Naive thymus-derived CD8-positive, alpha-beta T cell (primary cell): Measurements from ENCODE around the gene GDI1. TPM values are rescaled to one million over a fixed set of nuclear protein-coding genes. Genes with fewer than 3 reads are reported as not detected.

Experiments used
- ATAC-seq, 2 donors: fragments of 150-1000 bp; cut with Tn5 transposase in 1 of 2; sonication (Bioruptor Pico), chemical (Tn5 transposase) in 1 of 2; 1 replicate in 1 of 2; 2 replicates in 1 of 2; pipeline ENCODE4 v1.10.0; 2021; ENCODE audit warnings: mild to moderate bottlenecking in 2 of 2, moderate library complexity in 2 of 2
- POLR2A ChIA-PET: fragments of 350-600 bp; sonication (Branson Sonifier 250); formaldehyde crosslinking; loops from one replicate; lab custom pipeline; 2021; ENCODE audit warnings: antibody characterized with exemption; lab: Charles Lee
- DNase-seq, 10 donors: peaks; one replicate each; pipeline versions ENCODE4 v3.0.0 to v3.0.0-alpha.2; 2020 to 2022
- H3K27ac Mint-ChIP-seq, 10 donors: one replicate each; pipeline ENCODE4 v1.8.0; 2020 to 2022; ENCODE audit warnings: mild to moderate bottlenecking in 10 of 10, mixed read lengths in 10 of 10, moderate library complexity in 4 of 10, inconsistent platforms in 1 of 10
- H3K27me3 Mint-ChIP-seq, 5 donors: one replicate each; pipeline ENCODE4 v1.8.0; 2021 to 2022; ENCODE audit warnings: mixed read lengths in 5 of 5
- H3K36me3 Mint-ChIP-seq, 3 donors: one replicate each; pipeline ENCODE4 v1.8.0; 2020 to 2022; ENCODE audit warnings: mixed read lengths in 3 of 3, mild to moderate bottlenecking in 2 of 3, inconsistent platforms in 1 of 3
- H3K4me1 Mint-ChIP-seq, 4 donors: one replicate each; pipeline ENCODE4 v1.8.0; 2021 to 2022; ENCODE audit warnings: mixed read lengths in 4 of 4
- H3K4me3 Mint-ChIP-seq, 10 donors: one replicate each; pipeline ENCODE4 v1.8.0; 2020 to 2022; ENCODE audit warnings: mild to moderate bottlenecking in 10 of 10, mixed read lengths in 10 of 10, moderate library complexity in 6 of 10, inconsistent platforms in 1 of 10
- H3K9me3 Mint-ChIP-seq, 9 donors: one replicate each; pipeline ENCODE4 v1.8.0; 2020 to 2022; ENCODE audit warnings: mixed read lengths in 9 of 9, mild to moderate bottlenecking in 3 of 9, inconsistent platforms in 1 of 9, moderate library complexity in 1 of 9
- polyA plus RNA-seq, 3 donors: library from polyadenylated mRNA; unstranded; fragments of 300-500 nt; fragmentation: Illumina TruSeq; gene quantifications; one replicate each; pipeline ENCODE4 v1.2.3, GENCODE V29; 2021
- total RNA-seq, 8 experiments: library from RNA in 2 of 8; stranded (reverse) in 2 of 8; gene quantifications; one replicate each; pipeline ENCODE4 v1.2.3 and lab custom pipeline; 2021 to 2026

The GDI1 gene
- total and polyA plus RNA-seq, 5 experiments from 2014 or later = 18.3 to 185 (median 32.1) TPM

DNA sequence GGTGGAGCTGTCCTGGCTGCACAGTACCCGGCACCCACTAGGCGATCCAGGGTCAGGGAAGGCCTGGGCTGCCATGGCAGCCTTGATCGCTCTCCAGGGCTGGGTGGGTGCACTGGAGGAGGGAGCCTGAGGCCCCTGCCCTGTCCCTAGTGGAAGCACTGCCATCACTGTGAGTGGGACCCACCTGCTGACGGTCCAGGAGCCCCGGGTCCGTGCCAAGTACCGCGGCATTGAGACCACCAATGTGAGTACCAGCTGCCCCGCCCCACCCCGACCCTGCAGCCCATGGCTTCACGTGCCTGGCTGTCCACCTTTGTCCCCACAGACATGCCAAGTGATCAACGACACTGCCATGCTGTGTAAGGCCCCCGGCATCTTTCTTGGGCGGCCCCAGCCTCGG lies 30.0 kb downstream of the GDI1 start:
- H3K4me3 Mint-ChIP-seq = no peak overlapping the region
- DNase-seq (peak in 1 of 10 donors; percentile 19), ATAC-seq (no peak)
- no peak overlapping the region for H3K27ac Mint-ChIP-seq
- no peaks in the 10 kb centered on the region for H3K9me3 Mint-ChIP-seq
- H3K36me3 Mint-ChIP-seq = peaks cover 0 to 21% (median 0%) of the 10 kb centered on the region in 3 donors
- no peaks in the 10 kb centered on the region for H3K27me3 Mint-ChIP-seq
- POLR2A ChIA-PET = no interaction called here
- H3K4me1 Mint-ChIP-seq = peaks cover 0 to 4% (median under 1%) of the 10 kb centered on the region in 4 donors

DNA sequence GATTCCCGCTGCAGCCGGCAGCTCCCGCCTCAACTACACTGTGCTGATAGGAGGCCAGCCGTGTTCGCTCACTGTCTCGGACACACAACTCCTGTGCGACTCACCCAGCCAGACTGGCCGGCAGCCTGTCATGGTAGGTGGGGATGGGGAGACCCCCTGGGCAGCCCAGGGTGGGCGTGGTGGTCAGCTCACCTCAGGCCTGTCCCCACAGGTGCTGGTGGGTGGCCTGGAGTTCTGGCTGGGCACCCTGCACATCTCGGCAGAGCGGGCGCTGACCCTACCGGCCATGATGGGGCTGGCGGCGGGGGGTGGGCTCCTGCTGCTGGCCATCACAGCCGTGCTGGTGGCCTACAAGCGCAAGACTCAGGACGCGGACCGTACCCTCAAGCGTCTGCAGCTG lies 30.6 kb downstream of the GDI1 start:
- DNase-seq (no peak), ATAC-seq (no peak)
- Mint-ChIP-seq H3K36me3 (peaks cover 0 to 24% (median 0%) of the 10 kb centered on the region in 3 donors), H3K4me3 (no peak overlapping the region), H3K27ac (no peak overlapping the region), H3K4me1 (peaks cover 0 to 4% (median 0%) of the 10 kb centered on the region in 4 donors), H3K9me3 (no peaks in the 10 kb centered on the region), H3K27me3 (no peaks in the 10 kb centered on the region)
- POLR2A ChIA-PET = no interaction called here

DNA sequence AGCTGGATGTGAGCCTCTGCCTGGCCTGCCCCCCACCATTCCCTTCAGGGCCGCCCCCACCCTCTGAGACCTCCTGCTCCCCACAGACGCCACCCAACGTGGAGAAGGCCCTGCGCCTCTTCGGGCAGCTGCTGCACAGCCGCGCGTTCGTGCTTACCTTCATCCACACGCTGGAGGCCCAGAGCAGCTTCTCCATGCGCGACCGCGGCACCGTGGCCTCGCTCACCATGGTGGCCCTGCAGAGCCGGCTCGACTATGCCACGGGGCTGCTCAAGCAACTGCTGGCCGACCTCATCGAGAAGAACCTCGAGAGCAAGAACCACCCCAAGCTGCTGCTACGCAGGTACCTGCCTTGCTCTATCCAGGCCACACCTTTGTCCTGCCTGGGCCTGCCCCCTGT lies 31.3 kb downstream of the GDI1 start:
- Mint-ChIP-seq H3K4me3 (no peak overlapping the region), H3K27me3 (no peaks in the 10 kb centered on the region), H3K27ac (no peak overlapping the region), H3K9me3 (peaks cover 0 to 3% (median 0%) of the 10 kb centered on the region in 9 donors), H3K36me3 (peaks cover 0 to 24% (median 0%) of the 10 kb centered on the region in 3 donors), H3K4me1 (no peaks in the 10 kb centered on the region)
- DNase-seq = no peak
- POLR2A ChIA-PET = interaction anchor here (1.0 kb wide), 1 partner anchor 10 kb away, joined by 3 read pairs; no protein-coding TSS in a partner anchor
- no peak for ATAC-seq

DNA sequence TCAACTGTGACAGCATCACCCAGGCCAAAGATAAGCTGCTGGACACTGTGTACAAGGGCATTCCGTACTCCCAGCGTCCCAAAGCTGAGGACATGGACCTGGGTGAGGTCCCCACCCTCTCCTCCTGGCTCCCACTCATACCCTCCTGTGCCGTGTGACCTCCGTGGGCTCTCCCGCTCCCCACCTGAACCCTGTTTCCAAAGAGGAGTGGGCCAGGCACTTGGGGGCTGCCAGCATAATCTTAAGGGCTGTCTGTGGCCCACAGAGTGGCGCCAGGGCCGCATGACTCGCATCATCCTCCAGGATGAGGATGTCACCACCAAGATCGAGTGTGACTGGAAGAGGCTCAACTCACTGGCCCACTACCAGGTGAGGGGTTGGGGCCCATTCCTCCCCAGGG lies 32.2 kb downstream of the GDI1 start:
- no peak overlapping the region for H3K27ac Mint-ChIP-seq
- no peaks in the 10 kb centered on the region for H3K27me3 Mint-ChIP-seq
- H3K9me3 Mint-ChIP-seq = peaks cover 0 to 3% (median 0%) of the 10 kb centered on the region in 9 donors
- ATAC-seq (no peak), DNase-seq (no peak)
- POLR2A ChIA-PET = interaction anchor here (1.0 kb wide), 1 partner anchor 9 kb away, joined by 3 read pairs; no protein-coding TSS in a partner anchor
- H3K4me1 Mint-ChIP-seq = peaks cover 0 to 1% (median 0%) of the 10 kb centered on the region in 4 donors
- H3K4me3 Mint-ChIP-seq = no peak overlapping the region
- peaks cover 0 to 28% (median 0%) of the 10 kb centered on the region in 3 donors for H3K36me3 Mint-ChIP-seq

DNA sequence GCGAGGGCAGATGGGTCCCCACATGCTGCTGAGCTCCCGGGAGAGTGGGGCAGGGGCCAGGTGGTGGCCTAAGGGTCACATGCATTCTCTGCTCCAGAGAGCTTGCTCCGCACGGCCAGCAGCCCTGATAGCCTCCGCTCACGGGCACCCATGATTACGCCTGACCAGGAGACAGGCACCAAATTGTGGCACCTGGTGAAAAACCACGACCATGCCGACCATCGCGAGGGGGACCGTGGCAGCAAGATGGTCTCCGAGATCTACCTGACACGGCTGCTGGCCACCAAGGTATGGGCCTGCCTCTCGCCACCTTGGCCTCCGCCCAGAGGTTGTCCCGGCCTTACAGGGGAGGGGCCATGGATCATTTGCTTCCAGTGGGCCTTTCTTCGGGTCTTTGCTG lies 32.9 kb downstream of the GDI1 start:
- Mint-ChIP-seq H3K27ac (peak overlapping the region in 1 of 10 donors; percentile 38), H3K4me3 (no peak overlapping the region), H3K4me1 (peaks cover 0 to 1% (median 0%) of the 10 kb centered on the region in 4 donors), H3K9me3 (peaks cover 0 to 3% (median 0%) of the 10 kb centered on the region in 9 donors), H3K36me3 (peaks cover 0 to 28% (median 0%) of the 10 kb centered on the region in 3 donors), H3K27me3 (no peaks in the 10 kb centered on the region)
- no peak for ATAC-seq
- POLR2A ChIA-PET = no interaction called here
- DNase-seq = no peak

DNA sequence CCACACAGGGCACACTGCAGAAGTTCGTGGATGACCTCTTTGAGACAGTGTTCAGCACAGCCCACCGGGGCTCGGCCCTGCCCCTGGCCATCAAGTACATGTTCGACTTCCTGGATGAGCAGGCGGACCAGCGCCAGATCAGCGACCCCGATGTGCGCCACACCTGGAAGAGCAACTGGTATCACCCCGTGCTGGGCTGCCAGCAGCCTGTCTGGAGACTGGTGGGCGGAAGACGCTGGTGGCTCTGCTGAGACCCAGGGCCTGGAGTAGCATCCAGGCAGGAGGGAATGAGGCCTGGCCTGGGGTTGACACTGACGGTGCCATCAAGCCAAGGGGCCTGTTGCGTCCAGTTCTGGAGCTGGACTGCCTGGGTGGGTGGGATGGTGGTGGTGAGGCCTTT lies 33.5 kb downstream of the GDI1 start:
- H3K27ac Mint-ChIP-seq = no peak overlapping the region

DNA sequence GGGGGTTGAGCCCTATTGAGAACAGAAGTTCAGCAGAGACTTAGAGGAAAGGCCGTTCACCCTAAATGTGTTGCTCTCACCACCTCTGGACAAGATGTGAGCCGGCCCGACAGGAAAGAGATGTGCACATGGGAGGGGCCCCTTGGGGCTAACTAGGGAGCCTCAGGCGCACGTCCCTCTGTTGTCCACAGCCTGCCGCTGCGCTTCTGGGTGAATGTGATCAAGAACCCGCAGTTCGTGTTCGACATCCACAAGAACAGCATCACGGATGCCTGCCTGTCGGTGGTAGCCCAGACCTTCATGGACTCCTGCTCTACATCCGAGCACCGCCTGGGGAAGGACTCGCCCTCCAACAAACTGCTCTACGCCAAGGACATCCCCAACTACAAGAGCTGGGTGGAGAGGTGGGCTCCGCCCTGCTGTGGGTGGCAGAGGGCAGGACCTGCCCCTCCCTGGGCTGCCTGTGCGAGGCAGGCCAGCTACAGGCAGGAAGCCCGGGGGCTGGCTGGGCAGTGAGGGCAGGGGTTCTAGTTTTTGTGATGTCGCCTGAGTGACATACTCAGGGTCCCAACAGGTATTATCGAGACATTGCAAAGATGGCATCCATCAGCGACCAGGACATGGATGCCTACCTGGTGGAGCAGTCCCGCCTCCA lies 34.1 kb downstream of the GDI1 start:
- no peaks in the 10 kb centered on the region for H3K27me3 Mint-ChIP-seq
- no peak overlapping the region for H3K4me3 Mint-ChIP-seq
- peaks cover 0 to 1% (median 0%) of the 10 kb centered on the region in 4 donors for H3K4me1 Mint-ChIP-seq
- no peak for ATAC-seq
- peaks cover 0 to 28% (median 0%) of the 10 kb centered on the region in 3 donors for H3K36me3 Mint-ChIP-seq
- peak overlapping the region in 1 of 10 donors; percentile 53 for H3K27ac Mint-ChIP-seq
- peaks cover 0 to 3% (median 0%) of the 10 kb centered on the region in 9 donors for H3K9me3 Mint-ChIP-seq
- DNase-seq = no peak
- POLR2A ChIA-PET = no interaction called here

More for the DNA sequence above, 33.5 kb downstream of the GDI1 start:
- peaks cover 0 to 3% (median 0%) of the 10 kb centered on the region in 9 donors for H3K9me3 Mint-ChIP-seq
- peaks cover 0 to 28% (median 0%) of the 10 kb centered on the region in 3 donors for H3K36me3 Mint-ChIP-seq
- no peaks in the 10 kb centered on the region for H3K27me3 Mint-ChIP-seq
- POLR2A ChIA-PET = no interaction called here
- ATAC-seq = no peak
- no peak overlapping the region for H3K4me3 Mint-ChIP-seq
- DNase-seq = no peak
- peaks cover 0 to 1% (median 0%) of the 10 kb centered on the region in 4 donors for H3K4me1 Mint-ChIP-seq

DNA sequence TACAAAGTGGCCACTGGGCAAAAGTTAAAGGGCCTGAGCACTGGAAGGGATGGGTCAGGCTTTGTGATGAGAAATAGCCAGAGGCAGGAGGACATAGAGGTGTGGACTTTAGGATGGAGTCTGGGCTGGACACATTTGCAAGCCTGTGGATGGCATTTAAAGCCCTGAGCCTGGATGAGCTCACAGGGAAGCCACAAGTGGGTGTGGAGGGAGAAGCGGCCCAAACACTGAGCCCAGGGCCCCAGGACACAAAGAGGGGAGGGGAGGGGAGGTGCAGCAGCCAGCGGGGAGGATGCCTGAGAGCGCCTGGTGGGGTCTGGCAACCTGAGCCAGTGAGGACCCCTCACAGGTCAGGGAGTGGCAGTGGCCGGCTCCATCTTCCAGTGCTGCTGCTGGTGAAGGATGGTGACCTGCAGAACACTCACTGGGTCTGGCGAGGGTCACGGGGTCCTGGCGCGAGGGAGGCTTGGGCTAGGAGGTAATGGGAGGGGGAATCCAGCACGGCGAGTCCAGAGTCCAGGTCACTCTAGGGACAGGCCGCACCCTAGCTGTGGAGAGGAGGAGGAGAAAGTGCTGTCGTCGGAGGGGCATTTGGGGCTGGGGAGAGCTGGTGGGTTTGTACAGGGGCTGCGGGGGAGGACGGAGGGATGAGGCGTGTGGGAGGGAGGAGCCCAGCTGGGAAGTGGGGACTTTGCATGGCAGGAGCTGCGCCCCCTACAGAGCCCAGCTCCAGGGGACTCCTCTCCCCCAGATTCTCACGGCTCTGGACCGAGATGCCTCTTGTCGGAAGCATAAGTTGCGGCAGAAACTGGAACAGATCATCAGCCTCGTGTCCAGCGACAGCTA lies 35.1 kb downstream of the GDI1 start:
- no peaks in the 10 kb centered on the region for H3K27me3 Mint-ChIP-seq
- H3K36me3 Mint-ChIP-seq = peaks cover 0 to 26% (median 0%) of the 10 kb centered on the region in 3 donors
- POLR2A ChIA-PET = interaction anchor here (0.9 kb wide), 1 partner anchor 26 kb away, joined by 3 read pairs; no protein-coding TSS in a partner anchor
- no peak overlapping the region for H3K4me3 Mint-ChIP-seq
- ATAC-seq (no peak), DNase-seq (no peak)
- peaks cover 0 to 3% (median 0%) of the 10 kb centered on the region in 9 donors for H3K9me3 Mint-ChIP-seq
- H3K27ac Mint-ChIP-seq = peak overlapping the region in 1 of 10 donors; percentile 25
- peaks cover under 1 to 7% (median 4%) of the 10 kb centered on the region in 4 donors for H3K4me1 Mint-ChIP-seq

DNA sequence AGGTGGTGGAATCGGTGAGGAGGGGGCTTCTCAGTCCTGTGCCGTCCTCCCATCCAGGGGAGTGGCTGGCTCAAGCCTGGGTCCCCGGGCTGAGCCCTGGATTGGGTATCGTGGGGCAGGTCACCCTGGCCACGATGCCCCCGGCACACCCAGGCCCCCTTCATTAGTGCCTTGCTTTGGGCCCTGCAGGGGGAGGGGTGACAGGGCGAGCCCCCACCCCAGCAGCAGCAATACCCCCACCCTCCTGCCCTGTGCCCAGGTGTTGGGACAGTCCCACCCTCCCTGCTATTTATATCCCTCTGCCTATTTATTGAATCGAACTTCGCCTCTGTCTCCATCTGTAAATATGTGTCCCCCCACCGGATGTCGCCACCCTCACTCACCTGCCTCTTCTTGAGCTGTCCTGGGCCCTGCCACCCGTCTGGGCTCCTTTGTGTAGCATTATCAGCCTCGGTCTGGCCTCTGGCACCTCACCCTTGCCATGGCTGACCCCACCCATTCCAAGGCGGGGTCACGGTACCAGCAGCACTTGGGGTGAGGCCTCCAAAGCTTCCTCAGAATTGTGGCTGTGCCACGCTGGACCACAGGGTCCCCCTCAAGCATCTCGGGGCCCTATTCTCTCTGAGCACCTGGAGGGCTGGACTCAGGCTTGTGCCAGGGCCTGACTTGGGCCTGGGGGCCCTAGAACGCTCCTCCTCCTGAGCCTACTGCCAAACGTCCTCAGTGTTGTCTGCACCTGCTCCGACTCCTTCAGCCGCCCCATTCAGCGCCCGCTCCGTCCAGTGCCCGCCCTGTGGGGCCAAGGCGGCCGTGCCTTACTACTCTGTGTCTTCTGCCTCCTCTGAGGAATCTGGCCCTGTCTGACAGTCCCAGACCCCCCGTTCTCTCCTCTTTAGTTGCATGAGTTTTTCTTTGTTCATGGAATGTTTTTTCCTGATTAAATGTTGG lies 36.0 kb downstream of the GDI1 start:
- H3K27ac Mint-ChIP-seq = peak overlapping the region in 2 of 10 donors; percentile 40 to 67
- peaks cover 0 to 26% (median 0%) of the 10 kb centered on the region in 3 donors for H3K36me3 Mint-ChIP-seq
- DNase-seq (no peak), ATAC-seq (no peak)
- H3K4me1 Mint-ChIP-seq = peaks cover 1 to 16% (median 9%) of the 10 kb centered on the region in 4 donors
- H3K27me3 Mint-ChIP-seq = no peaks in the 10 kb centered on the region
- POLR2A ChIA-PET = interaction anchor here (0.9 to 1.1 kb wide), 2 partner anchors 17 to 25 kb away, joined by 3 read pairs; partner anchors contain the start of gene SLC10A3
- H3K4me3 Mint-ChIP-seq = no peak overlapping the region
- H3K9me3 Mint-ChIP-seq = peaks cover 0 to 3% (median 0%) of the 10 kb centered on the region in 9 donors

DNA sequence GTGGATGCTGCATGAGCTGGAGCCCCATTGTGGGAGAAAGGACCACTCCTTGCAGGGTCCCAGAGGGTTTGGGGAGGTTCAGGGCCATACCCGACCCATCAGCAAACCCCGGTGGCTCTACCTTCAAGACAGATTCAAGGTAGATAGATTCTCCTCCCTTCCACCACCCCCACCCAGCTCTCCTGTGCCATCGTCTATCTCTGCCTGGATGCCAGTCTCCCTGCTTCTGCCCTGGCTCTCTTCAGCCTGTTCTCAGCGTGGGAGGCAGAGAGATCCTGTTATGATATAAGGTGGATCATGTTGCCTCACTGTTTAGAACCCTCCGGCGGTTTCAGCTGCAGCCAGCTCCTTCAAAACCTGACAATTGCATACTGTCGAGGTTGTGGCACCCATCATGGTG lies 36.7 kb downstream of the GDI1 start:
- ATAC-seq (no peak), DNase-seq (no peak)
- Mint-ChIP-seq H3K27ac (peak overlapping the region in 2 of 10 donors; percentile 40 to 67), H3K4me3 (no peak overlapping the region), H3K36me3 (peaks cover 0 to 26% (median 0%) of the 10 kb centered on the region in 3 donors), H3K9me3 (peaks cover 0 to 3% (median 0%) of the 10 kb centered on the region in 9 donors), H3K4me1 (peaks cover 1 to 18% (median 10%) of the 10 kb centered on the region in 4 donors), H3K27me3 (no peaks in the 10 kb centered on the region)
- POLR2A ChIA-PET = interaction anchor here (1.1 kb wide), 1 partner anchor 16 kb away, joined by 3 read pairs; the partner anchor contains the start of gene SLC10A3

DNA sequence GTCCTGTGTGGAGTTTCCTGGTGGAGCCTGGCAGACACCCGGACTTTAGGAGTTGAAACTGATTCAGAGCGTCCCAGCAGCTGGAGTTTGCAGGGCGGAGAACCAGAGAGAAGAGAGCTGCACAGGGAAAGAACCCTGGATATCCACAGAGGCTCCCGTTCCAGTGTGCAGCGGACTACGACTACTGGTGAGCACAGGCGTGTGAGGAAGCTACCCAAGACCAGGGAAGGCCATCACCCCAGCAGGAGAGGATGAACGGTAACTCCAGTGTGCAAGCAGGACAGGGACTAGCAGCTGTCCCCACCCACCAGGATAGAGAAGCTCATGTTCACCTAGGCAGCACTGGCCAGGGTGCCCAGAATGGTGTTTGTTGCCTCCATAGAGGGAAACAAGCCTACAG lies 39.9 kb downstream of the GDI1 start:
- H3K4me1 Mint-ChIP-seq = peaks cover 1 to 22% (median 18%) of the 10 kb centered on the region in 4 donors
- DNase-seq (no peak), ATAC-seq (no peak)
- peaks cover 0 to 10% (median 0%) of the 10 kb centered on the region in 3 donors for H3K36me3 Mint-ChIP-seq
- H3K27ac Mint-ChIP-seq = peak overlapping the region in 6 of 10 donors; percentile 29 to 83 (median 58)
- H3K9me3 Mint-ChIP-seq = peaks cover 0 to 3% (median 0%) of the 10 kb centered on the region in 9 donors
- no peaks in the 10 kb centered on the region for H3K27me3 Mint-ChIP-seq
- POLR2A ChIA-PET = interaction anchor here (0.7 to 3.3 kb wide), 5 partner anchors 9 to 78 kb away, joined by 3 to 15 read pairs (median 5); partner anchors contain the start of genes PLXNA3, RPL10 and SLC10A3
- H3K4me3 Mint-ChIP-seq = peak overlapping the region in 5 of 10 donors; percentile 11 to 70 (median 30)
